Measurements from ENCODE around the gene VPS35. TPM values are rescaled to one million over a fixed set of nuclear protein-coding genes. Genes with fewer than 3 reads are reported as not detected.

The VPS35 gene
- total RNA-seq, 1 experiment from 2014 or later = 72.1 TPM

- TF ChIP-seq, protein P1, sequence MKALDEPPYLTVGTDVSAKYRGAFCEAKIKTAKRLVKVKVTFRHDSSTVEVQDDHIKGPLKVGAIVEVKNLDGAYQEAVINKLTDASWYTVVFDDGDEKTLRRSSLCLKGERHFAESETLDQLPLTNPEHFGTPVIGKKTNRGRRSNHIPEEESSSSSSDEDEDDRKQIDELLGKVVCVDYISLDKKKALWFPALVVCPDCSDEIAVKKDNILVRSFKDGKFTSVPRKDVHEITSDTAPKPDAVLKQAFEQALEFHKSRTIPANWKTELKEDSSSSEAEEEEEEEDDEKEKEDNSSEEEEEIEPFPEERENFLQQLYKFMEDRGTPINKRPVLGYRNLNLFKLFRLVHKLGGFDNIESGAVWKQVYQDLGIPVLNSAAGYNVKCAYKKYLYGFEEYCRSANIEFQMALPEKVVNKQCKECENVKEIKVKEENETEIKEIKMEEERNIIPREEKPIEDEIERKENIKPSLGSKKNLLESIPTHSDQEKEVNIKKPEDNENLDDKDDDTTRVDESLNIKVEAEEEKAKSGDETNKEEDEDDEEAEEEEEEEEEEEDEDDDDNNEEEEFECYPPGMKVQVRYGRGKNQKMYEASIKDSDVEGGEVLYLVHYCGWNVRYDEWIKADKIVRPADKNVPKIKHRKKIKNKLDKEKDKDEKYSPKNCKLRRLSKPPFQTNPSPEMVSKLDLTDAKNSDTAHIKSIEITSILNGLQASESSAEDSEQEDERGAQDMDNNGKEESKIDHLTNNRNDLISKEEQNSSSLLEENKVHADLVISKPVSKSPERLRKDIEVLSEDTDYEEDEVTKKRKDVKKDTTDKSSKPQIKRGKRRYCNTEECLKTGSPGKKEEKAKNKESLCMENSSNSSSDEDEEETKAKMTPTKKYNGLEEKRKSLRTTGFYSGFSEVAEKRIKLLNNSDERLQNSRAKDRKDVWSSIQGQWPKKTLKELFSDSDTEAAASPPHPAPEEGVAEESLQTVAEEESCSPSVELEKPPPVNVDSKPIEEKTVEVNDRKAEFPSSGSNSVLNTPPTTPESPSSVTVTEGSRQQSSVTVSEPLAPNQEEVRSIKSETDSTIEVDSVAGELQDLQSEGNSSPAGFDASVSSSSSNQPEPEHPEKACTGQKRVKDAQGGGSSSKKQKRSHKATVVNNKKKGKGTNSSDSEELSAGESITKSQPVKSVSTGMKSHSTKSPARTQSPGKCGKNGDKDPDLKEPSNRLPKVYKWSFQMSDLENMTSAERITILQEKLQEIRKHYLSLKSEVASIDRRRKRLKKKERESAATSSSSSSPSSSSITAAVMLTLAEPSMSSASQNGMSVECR (CRISPR knock-in tag; IDR thresholded peaks at IDR 0.05; ENCODE audit: borderline replicate concordance) = no peak
- TF ChIP-seq MLX (CRISPR knock-in tag; IDR thresholded peaks at IDR 0.05) (no peak), SMAD4 (CRISPR knock-in tag; IDR thresholded peaks at IDR 0.05) (no peak), MXD4 (CRISPR knock-in tag; IDR thresholded peaks at IDR 0.05; ENCODE audit: borderline replicate concordance) (no peak), GRHL2 (CRISPR knock-in tag; IDR thresholded peaks at IDR 0.05; ENCODE audit: insufficient replicate concordance, severe bottlenecking) (no peak), NR3C1 (CRISPR knock-in tag; conservative IDR thresholded peaks at IDR 0.05; ENCODE audit: low read depth) (no peak), RELA (CRISPR knock-in tag; IDR thresholded peaks at IDR 0.05; ENCODE audit: borderline replicate concordance) (no peak)
- TF ChIP-seq, protein P2, sequence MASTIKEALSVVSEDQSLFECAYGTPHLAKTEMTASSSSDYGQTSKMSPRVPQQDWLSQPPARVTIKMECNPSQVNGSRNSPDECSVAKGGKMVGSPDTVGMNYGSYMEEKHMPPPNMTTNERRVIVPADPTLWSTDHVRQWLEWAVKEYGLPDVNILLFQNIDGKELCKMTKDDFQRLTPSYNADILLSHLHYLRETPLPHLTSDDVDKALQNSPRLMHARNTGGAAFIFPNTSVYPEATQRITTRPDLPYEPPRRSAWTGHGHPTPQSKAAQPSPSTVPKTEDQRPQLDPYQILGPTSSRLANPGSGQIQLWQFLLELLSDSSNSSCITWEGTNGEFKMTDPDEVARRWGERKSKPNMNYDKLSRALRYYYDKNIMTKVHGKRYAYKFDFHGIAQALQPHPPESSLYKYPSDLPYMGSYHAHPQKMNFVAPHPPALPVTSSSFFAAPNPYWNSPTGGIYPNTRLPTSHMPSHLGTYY (CRISPR knock-in tag; IDR thresholded peaks at IDR 0.05) = no peak
These were observed 81.4 kb downstream of the VPS35 start (continued) for GRCh38 chr16:46607529-46607928.

DNA sequence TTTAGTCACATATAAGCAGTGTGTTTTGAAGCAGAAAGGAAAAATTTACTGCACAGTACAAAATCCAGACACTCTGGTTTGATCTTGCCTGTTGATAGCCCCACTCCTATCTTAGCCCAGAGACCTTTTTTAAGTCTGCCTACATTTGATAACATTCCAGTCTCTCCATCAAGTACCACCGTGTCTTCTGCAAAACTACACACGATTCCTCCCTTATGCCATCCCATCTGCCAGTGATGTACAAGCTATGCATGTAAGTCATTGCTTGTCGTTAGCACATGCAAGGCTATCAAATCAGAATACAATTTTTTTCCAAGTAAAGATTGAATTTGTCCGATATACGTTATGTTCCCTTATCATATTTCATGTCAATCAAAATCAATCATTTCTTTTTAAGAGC lies 82.7 kb downstream of the VPS35 start:
- DNase-seq (ENCODE audit: low spot score) (no peak), ATAC-seq (no peak)
- peaks cover 60% of the 10 kb centered on the region for H3K36me3 Mint-ChIP-seq
- H3K4me1 Mint-ChIP-seq = no peaks in the 10 kb centered on the region
- no peaks in the 10 kb centered on the region for H3K27me3 Mint-ChIP-seq (ENCODE audit: low read depth)
- H3K4me3 Mint-ChIP-seq = no peak overlapping the region
- H3K9me3 Mint-ChIP-seq = no peaks in the 10 kb centered on the region
- TF ChIP-seq ZNF281 (CRISPR knock-in tag; IDR thresholded peaks at IDR 0.05) = no peak
- TF ChIP-seq, protein P3, sequence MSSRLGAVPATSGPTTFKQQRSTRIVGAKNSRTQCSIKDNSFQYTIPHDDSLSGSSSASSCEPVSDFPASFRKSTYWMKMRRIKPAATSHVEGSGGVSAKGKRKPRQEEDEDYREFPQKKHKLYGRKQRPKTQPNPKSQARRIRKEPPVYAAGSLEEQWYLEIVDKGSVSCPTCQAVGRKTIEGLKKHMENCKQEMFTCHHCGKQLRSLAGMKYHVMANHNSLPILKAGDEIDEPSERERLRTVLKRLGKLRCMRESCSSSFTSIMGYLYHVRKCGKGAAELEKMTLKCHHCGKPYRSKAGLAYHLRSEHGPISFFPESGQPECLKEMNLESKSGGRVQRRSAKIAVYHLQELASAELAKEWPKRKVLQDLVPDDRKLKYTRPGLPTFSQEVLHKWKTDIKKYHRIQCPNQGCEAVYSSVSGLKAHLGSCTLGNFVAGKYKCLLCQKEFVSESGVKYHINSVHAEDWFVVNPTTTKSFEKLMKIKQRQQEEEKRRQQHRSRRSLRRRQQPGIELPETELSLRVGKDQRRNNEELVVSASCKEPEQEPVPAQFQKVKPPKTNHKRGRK (CRISPR knock-in tag; IDR thresholded peaks at IDR 0.05; ENCODE audit: borderline replicate concordance) = no peak
- TF ChIP-seq, protein P4, sequence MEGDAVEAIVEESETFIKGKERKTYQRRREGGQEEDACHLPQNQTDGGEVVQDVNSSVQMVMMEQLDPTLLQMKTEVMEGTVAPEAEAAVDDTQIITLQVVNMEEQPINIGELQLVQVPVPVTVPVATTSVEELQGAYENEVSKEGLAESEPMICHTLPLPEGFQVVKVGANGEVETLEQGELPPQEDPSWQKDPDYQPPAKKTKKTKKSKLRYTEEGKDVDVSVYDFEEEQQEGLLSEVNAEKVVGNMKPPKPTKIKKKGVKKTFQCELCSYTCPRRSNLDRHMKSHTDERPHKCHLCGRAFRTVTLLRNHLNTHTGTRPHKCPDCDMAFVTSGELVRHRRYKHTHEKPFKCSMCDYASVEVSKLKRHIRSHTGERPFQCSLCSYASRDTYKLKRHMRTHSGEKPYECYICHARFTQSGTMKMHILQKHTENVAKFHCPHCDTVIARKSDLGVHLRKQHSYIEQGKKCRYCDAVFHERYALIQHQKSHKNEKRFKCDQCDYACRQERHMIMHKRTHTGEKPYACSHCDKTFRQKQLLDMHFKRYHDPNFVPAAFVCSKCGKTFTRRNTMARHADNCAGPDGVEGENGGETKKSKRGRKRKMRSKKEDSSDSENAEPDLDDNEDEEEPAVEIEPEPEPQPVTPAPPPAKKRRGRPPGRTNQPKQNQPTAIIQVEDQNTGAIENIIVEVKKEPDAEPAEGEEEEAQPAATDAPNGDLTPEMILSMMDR (IDR thresholded peaks at IDR 0.05) = no peak
- no peak for TF ChIP-seq PREB (CRISPR knock-in tag; IDR thresholded peaks at IDR 0.05; ENCODE audit: borderline replicate concordance)
- TF ChIP-seq ELF4 (CRISPR knock-in tag; IDR thresholded peaks at IDR 0.05; ENCODE audit: low read depth) = no peak
- TF ChIP-seq, protein P5, sequence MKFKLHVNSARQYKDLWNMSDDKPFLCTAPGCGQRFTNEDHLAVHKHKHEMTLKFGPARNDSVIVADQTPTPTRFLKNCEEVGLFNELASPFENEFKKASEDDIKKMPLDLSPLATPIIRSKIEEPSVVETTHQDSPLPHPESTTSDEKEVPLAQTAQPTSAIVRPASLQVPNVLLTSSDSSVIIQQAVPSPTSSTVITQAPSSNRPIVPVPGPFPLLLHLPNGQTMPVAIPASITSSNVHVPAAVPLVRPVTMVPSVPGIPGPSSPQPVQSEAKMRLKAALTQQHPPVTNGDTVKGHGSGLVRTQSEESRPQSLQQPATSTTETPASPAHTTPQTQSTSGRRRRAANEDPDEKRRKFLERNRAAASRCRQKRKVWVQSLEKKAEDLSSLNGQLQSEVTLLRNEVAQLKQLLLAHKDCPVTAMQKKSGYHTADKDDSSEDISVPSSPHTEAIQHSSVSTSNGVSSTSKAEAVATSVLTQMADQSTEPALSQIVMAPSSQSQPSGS (CRISPR knock-in tag; IDR thresholded peaks at IDR 0.05; ENCODE audit: borderline replicate concordance, low read depth) = no peak
- ChIA-PET CTCF (interaction anchor here (1.1 kb wide), 1 partner anchor 23 kb away, joined by 3 read pairs; no protein-coding TSS in a partner anchor), POLR2A (no interaction called here)
- no peak overlapping the region for H3K27ac Mint-ChIP-seq

Measured in WTC11 (cell line).